GM13977 (cell line): ENCODE measurements around the gene OR4D6.

Source experiments
- DNase-seq: peaks from one replicate; pipeline ENCODE4 v3.0.0; 2012; ENCODE audit warnings: low spot score
- CTCF ChIP-seq: IDR thresholded peaks from 2 replicates; pipeline ENCODE4 v1.5.1; 2012; ENCODE audit warnings: mild to moderate bottlenecking, control low read depth; ENCODE audit not compliant: insufficient read depth; ENCODE audit errors: extremely low read depth, missing control alignments
- in situ Hi-C: fragments of 300-500 bp; cut with MboI; formaldehyde crosslinking; loops from one replicate; pipeline ENCODE4 v1.12.0; 2022; ENCODE audit warnings: low sequenced_read_pairs, low pct_unique_long_range_greater_than_20kb, mixed read lengths, inconsistent platforms; ENCODE audit not compliant: unreplicated experiment

OR4D6 gene

GRCh38 chr11:59456661-59457060, at the start of gene OR4D6:
Gene OR4D6 (plus strand): TSS chr11:59456961. CDS start chr11:59456961, 0 bp downstream.
- in situ Hi-C loops, result no loop called here
- no peak for DNase-seq
- TF ChIP-seq CTCF, result no peak

GRCh38 chr11:59413646-59414045, 43.1 kb upstream of the OR4D6 start:
- no peak for TF ChIP-seq CTCF
- no peak for DNase-seq
- in situ Hi-C loops, result no loop called here

GRCh38 chr11:59415111-59415510, 41.6 kb upstream of the OR4D6 start:
- no peak for DNase-seq
- in situ Hi-C loops, result no loop called here
- no peak for TF ChIP-seq CTCF

GRCh38 chr11:59416613-59417012, 40.1 kb upstream of the OR4D6 start:
- in situ Hi-C loops, result no loop called here
- TF ChIP-seq CTCF, result no peak
- DNase-seq, result no peak

- in situ Hi-C loops, result no loop called here
- DNase-seq, result no peak
- TF ChIP-seq CTCF, result no peak
Measured at GRCh38 chr11:59417023-59417422, 39.7 kb upstream of the OR4D6 start.

- no peak for TF ChIP-seq CTCF
- in situ Hi-C loops, result no loop called here
- DNase-seq, result no peak
Measured at GRCh38 chr11:59418156-59418555, 38.6 kb upstream of the OR4D6 start.

- no peak for DNase-seq
- in situ Hi-C loops, result no loop called here
- no peak for TF ChIP-seq CTCF
Measured at GRCh38 chr11:59423835-59424234, 32.9 kb upstream of the OR4D6 start.
